Brain microvascular endothelial cell (primary cell): ENCODE data around the gene KRTAP21-3.
A peak's percentile ranks its signal among the peaks of the same experiment; 100 is the strongest.

Experiments used
- DNase-seq: peaks from one replicate; pipeline ENCODE4 v3.0.0-alpha.2; 2020
- H3K27ac ChIP-seq: fragments of 250-450 bp; sonication (Bioruptor Pico); 2 replicates; pipeline ENCODE4 v1.5.1; 2020; ENCODE audit warnings: mild to moderate bottlenecking, moderate library complexity
- H3K27me3 ChIP-seq: fragments of 250-450 bp; sonication (Bioruptor Pico); replicated peaks from 2 replicates; pipeline ENCODE4 v1.5.1; 2020; ENCODE audit warnings: mild to moderate bottlenecking
- H3K36me3 ChIP-seq: fragments of 250-450 bp; sonication (Bioruptor Pico); replicated peaks from 2 replicates; pipeline ENCODE4 v1.5.1; 2020; ENCODE audit warnings: mild to moderate bottlenecking
- H3K4me3 ChIP-seq: 2 replicates; pipeline ENCODE4 v1.5.1; 2011; ENCODE audit warnings: low read depth, mild to moderate bottlenecking, control low read depth, low read length, moderate library complexity
- in situ Hi-C: cut with HindIII; loops from 2 replicates; pipeline ENCODE4 v1.10.0; 2017; ENCODE audit warnings: low sequenced_read_pairs, low pct_ligation_motif_present
- TF ChIP-seq, protein P1 (sequence below): IDR thresholded peaks from 2 replicates; pipeline ENCODE4 v1.5.1; 2011; ENCODE audit warnings: low read depth, mild to moderate bottlenecking, moderate library complexity, low read length, control low read depth, inconsistent platforms; ENCODE audit errors: missing control alignments

Gene KRTAP21-3

DNA sequence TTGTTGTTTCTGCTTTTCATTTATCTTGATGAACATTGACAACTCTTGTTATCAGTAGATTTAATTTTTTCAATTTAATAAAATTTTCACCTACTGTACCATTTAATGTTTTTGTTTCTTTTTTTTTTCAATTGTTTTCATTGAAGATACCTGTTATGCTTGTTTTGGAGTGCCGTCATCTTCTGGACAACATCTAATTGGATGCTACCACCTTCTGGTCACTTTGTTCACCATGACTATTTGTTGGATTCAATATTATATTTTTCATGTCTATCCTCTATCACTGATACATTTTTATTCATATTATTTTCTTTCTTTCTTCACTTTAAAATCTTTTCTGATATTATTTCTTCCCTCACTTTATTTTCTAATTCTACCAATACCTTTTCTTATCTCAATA lies 14.4 kb upstream of the KRTAP21-3 start:
- no peak overlapping the region for H3K27ac ChIP-seq
- H3K27me3 ChIP-seq, result no peaks in the 10 kb centered on the region
- no peak for DNase-seq
- in situ Hi-C loops, result no loop called here
- H3K4me3 ChIP-seq, result no peak overlapping the region
- TF ChIP-seq, protein P1, sequence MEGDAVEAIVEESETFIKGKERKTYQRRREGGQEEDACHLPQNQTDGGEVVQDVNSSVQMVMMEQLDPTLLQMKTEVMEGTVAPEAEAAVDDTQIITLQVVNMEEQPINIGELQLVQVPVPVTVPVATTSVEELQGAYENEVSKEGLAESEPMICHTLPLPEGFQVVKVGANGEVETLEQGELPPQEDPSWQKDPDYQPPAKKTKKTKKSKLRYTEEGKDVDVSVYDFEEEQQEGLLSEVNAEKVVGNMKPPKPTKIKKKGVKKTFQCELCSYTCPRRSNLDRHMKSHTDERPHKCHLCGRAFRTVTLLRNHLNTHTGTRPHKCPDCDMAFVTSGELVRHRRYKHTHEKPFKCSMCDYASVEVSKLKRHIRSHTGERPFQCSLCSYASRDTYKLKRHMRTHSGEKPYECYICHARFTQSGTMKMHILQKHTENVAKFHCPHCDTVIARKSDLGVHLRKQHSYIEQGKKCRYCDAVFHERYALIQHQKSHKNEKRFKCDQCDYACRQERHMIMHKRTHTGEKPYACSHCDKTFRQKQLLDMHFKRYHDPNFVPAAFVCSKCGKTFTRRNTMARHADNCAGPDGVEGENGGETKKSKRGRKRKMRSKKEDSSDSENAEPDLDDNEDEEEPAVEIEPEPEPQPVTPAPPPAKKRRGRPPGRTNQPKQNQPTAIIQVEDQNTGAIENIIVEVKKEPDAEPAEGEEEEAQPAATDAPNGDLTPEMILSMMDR, result peak; percentile 11
- H3K36me3 ChIP-seq, result no peaks in the 10 kb centered on the region

DNA sequence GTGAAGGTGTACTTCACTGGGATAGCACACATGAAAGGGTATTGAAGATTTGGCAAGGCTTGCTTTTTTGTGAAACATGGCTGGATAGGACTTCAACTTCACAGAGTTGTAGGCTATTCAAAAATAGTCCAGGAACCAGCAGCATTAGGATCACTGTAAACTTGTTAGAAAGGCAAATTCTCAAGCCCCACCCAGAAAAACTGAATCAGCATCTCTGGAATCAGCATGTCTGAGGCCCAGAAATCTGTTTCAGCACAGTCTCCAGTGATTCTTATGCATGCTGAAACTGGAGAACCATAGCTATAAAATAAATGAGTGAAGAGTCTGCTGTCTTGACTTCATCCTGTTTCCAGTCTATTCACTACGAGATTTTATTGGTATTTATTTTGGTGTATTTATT lies 8.1 kb upstream of the KRTAP21-3 start:
- H3K27me3 ChIP-seq, result no peaks in the 10 kb centered on the region
- DNase-seq, result no peak
- TF ChIP-seq, protein P1, result no peak
- H3K4me3 ChIP-seq, result no peak overlapping the region
- no peaks in the 10 kb centered on the region for H3K36me3 ChIP-seq
- in situ Hi-C loops, result no loop called here
- H3K27ac ChIP-seq, result no peak overlapping the region

DNA sequence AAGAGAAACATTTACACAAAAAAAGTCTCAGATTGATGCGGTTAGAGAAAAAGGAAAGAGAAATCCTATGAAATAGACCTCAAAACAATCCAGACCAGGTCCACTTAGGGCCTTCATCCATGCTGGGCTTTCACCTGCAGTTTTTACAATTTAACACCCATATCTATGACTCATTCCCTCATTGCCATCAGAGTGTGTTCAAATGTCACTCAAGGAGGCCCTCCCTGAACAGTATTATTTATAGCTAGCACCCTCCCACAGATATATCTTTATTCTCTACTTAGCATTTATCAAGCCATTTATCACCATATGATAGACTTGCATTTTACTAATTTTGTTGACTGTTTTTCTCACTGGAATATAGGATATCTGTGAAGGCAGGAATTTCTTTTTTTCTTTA lies 824 bp upstream of the KRTAP21-3 start:
- Histone ChIP-seq H3K4me3 (no peak overlapping the region), H3K27ac (no peak overlapping the region), H3K36me3 (no peaks in the 10 kb centered on the region), H3K27me3 (no peaks in the 10 kb centered on the region)
- TF ChIP-seq, protein P1, result no peak
- no peak for DNase-seq
- in situ Hi-C loops, result no loop called here

DNA sequence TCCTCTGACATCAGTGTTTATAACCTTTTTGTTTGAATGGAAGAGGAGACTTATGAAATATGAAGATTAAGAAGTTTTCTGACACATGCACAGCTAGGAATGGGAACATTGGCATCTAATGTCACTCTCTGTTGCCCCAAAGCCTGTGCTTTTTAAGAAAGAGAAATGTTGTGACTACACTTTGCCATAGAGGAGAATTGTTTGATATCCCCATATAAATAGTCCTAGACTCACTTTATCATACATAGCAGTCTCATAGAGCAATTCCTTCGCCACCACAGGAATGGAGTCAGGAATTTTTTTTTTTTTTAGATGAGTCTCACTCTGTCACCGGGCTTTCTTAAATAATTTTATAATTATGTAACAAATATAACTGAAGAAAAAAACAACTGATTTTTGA lies 1.5 kb downstream of the KRTAP21-3 start:
- Histone ChIP-seq H3K27ac (no peak overlapping the region), H3K36me3 (no peaks in the 10 kb centered on the region), H3K4me3 (no peak overlapping the region), H3K27me3 (no peaks in the 10 kb centered on the region)
- TF ChIP-seq, protein P1, result no peak
- in situ Hi-C loops, result no loop called here
- no peak for DNase-seq

DNA sequence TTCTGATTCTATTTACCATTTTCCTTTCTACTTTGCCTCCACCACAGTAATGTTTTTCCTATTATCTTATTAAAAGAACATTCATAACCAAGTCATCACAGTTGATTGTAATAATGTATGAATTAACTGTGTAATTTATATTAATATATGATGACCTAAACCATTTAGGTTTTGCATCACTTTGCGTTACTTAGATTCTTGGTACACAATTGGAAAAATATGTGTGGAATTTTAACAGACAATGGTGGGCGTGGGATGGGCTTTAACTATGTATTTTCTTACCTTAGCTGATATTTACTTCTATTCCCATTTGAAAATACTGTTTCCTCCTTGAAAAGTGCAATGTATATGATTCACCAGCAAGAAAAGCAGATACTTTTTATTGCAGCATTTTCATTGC lies 3.6 kb downstream of the KRTAP21-3 start:
- DNase-seq, result no peak
- no peaks in the 10 kb centered on the region for H3K27me3 ChIP-seq
- TF ChIP-seq, protein P1, result no peak
- in situ Hi-C loops, result no loop called here
- H3K27ac ChIP-seq, result no peak overlapping the region
- H3K4me3 ChIP-seq, result no peak overlapping the region
- H3K36me3 ChIP-seq, result no peaks in the 10 kb centered on the region

DNA sequence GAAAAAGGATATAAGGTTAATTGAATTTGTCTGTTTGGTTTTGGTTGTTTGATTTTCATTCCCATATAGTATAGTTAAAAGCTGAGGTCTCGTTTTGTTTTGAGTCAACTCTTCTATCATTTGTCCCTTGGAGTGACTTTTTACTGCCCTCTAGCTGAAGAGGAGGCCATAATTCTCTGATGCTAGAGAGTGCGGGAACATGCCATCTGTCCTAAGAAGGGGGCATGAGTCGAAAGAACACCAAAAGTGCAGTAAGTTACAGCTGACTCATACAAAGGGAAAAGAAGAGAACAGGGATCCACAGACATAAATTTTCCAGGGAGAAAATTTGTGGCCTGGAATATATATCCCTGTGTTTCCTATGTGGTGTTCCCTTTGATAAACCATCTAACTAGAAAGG lies 4.1 kb downstream of the KRTAP21-3 start:
- Histone ChIP-seq H3K4me3 (no peak overlapping the region), H3K36me3 (no peaks in the 10 kb centered on the region), H3K27ac (no peak overlapping the region), H3K27me3 (no peaks in the 10 kb centered on the region)
- DNase-seq, result no peak
- in situ Hi-C loops, result no loop called here
- TF ChIP-seq, protein P1, result no peak
